ENCODE data around the gene TUBGCP3. TPM values are rescaled to one million over a fixed set of nuclear protein-coding genes. Genes with fewer than 3 reads are reported as not detected.

Gene TUBGCP3
- total RNA-seq, 2 donors from 2014 or later, result 26.7 to 30.0 TPM

DNA sequence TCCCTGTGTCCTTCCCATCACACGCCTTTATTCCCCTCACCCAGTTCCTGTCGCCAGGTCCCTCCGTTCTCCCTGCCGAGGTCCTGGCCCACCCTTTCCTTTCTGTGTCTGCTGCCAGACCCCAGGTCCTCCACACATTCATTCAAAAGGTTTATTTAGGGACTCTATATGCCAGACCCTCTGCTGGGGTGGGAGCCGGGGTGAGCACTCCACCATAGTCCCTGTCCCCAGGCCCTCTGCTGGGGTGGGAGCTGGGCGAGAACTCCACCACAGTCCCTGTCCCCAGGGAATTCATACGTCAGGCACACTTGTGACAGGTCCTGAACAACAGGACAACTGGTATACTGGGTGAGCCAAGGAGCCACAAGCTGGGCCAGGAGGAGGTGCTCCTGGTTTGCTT, 34.4 kb upstream of the TUBGCP3 start:
- no peak overlapping the region for H3K27ac ChIP-seq
- no peaks in the 10 kb centered on the region for H3K4me1 ChIP-seq
- H3K36me3 ChIP-seq (replicated peaks in 1 of 2; ENCODE audit: insufficient read depth in 1 of 2, low read depth in 2 of 2), result no peaks in the 10 kb centered on the region
- H3K9me3 ChIP-seq, result no peaks in the 10 kb centered on the region
- H3K27me3 ChIP-seq, result no peaks in the 10 kb centered on the region
- no peak for DNase-seq
- intact Hi-C loops (cut with DNase I), result no loop called here
- WGBS, 2 donors, result 60 to 64% methylated on average over 7 of the region's 7 CpGs
- H3K4me3 ChIP-seq, result no peak overlapping the region
- ATAC-seq, result no peak
- TF ChIP-seq CTCF (IDR thresholded peaks at IDR 0.05) (no peak), POLR2A (IDR thresholded peaks at IDR 0.05) (no peak)

- Histone ChIP-seq H3K4me1 (no peaks in the 10 kb centered on the region), H3K9me3 (no peaks in the 10 kb centered on the region), H3K27me3 (no peaks in the 10 kb centered on the region), H3K4me3 (no peak overlapping the region), H3K36me3 (replicated peaks in 1 of 2; ENCODE audit: insufficient read depth in 1 of 2, low read depth in 2 of 2) (no peaks in the 10 kb centered on the region), H3K27ac (no peak overlapping the region)
- no peak for ATAC-seq
- intact Hi-C loops (cut with DNase I), result no loop called here
- TF ChIP-seq POLR2A (IDR thresholded peaks at IDR 0.05) (no peak), CTCF (IDR thresholded peaks at IDR 0.05) (no peak)
- 62 to 69% methylated on average over 21 to 24 of the region's 24 CpGs for WGBS, 2 donors
- no peak for DNase-seq
Observed at GRCh38 chr13:112619730-112620631, 32.0 kb upstream of the TUBGCP3 start.

GRCh38 chr13:112618501-112618900, 30.5 kb upstream of the TUBGCP3 start:
- H3K27ac ChIP-seq, result no peak overlapping the region
- H3K4me3 ChIP-seq, result no peak overlapping the region
- intact Hi-C loops (cut with DNase I), result no loop called here
- no peaks in the 10 kb centered on the region for H3K27me3 ChIP-seq
- no peaks in the 10 kb centered on the region for H3K4me1 ChIP-seq
- H3K36me3 ChIP-seq (replicated peaks in 1 of 2; ENCODE audit: insufficient read depth in 1 of 2, low read depth in 2 of 2), result no peaks in the 10 kb centered on the region
- WGBS, 2 donors, result 82 to 89% methylated on average over 11 to 12 of the region's 12 CpGs
- DNase-seq, result no peak
- ATAC-seq, result no peak
- H3K9me3 ChIP-seq, result no peaks in the 10 kb centered on the region
- TF ChIP-seq POLR2A (IDR thresholded peaks at IDR 0.05) (no peak), CTCF (IDR thresholded peaks at IDR 0.05) (no peak)

GRCh38 chr13:112617754-112618375, 29.9 kb upstream of the TUBGCP3 start:
- WGBS, 2 donors, result 71 to 73% methylated on average over 18 of the region's 18 CpGs
- DNase-seq (no peak), ATAC-seq (no peak)
- Histone ChIP-seq H3K27me3 (no peaks in the 10 kb centered on the region), H3K4me3 (no peak overlapping the region), H3K36me3 (replicated peaks in 1 of 2; ENCODE audit: insufficient read depth in 1 of 2, low read depth in 2 of 2) (no peaks in the 10 kb centered on the region), H3K27ac (no peak overlapping the region), H3K9me3 (no peaks in the 10 kb centered on the region), H3K4me1 (no peaks in the 10 kb centered on the region)
- intact Hi-C loops (cut with DNase I), result no loop called here
- no peak for TF ChIP-seq CTCF (IDR thresholded peaks at IDR 0.05)
- TF ChIP-seq POLR2A (IDR thresholded peaks at IDR 0.05), result no peak
